ENCODE measurements around the gene INPP5D. TPM values are rescaled to one million over a fixed set of nuclear protein-coding genes. Genes with fewer than 3 reads are reported as not detected.

Gene INPP5D
- total and polyA plus RNA-seq, 2 of the 13 experiments (the other 11 are each of a cell fraction or from before 2014, with no cell fraction given), result 16.7 to 18.0 TPM

- WGBS (ENCODE audit: low lambda C conversion rate), result 31% methylated on average over 9 of the region's 9 CpGs
- Histone ChIP-seq H3K4me1 (ENCODE audit: insufficient read depth, low read length) (peaks cover 15% of the 10 kb centered on the region), H3K27me3 (ENCODE audit: control insufficient read depth in 1 of 2, insufficient read depth in 2 of 2, low read length in 2 of 2) (peaks cover 10 to 30% of the 10 kb centered on the region in 2 experiments), H3K9me3 (ENCODE audit: low read length) (no peaks in the 10 kb centered on the region), H3K4me2 (ENCODE audit: low read depth, low read length) (no peak overlapping the region), H3K27ac (ENCODE audit: extremely low read length, insufficient read depth, low read length) (no peak overlapping the region), H3K79me2 (ENCODE audit: insufficient read depth, low read length) (no peaks in the 10 kb centered on the region), H4K20me1 (ENCODE audit: insufficient read depth, low read length) (no peaks in the 10 kb centered on the region), H3K4me3 (replicated peaks in 1 of 3; ENCODE audit: insufficient read depth in 1 of 3, low read depth in 2 of 3, low read length in 3 of 3) (no peak overlapping the region), H3K36me3 (replicated peaks in 1 of 2; ENCODE audit: control insufficient read depth in 1 of 2, insufficient read depth in 2 of 2, low read length in 2 of 2) (no peaks in the 10 kb centered on the region), H3K9ac (ENCODE audit: insufficient read depth, low read depth, low read length) (no peak overlapping the region), H2AFZ (ENCODE audit: low read length) (no peak overlapping the region)
- intact Hi-C loops (cut with micrococcal nuclease; ENCODE audit: unreplicated experiment) (no loop called here), in situ Hi-C loops (cut with HindIII; ENCODE audit: extremely low pct_ligation_motif_present, low pct_unique_long_range_greater_than_20kb) (no loop called here)
- TF ChIP-seq KDM6A (CRISPR knock-in tag; IDR thresholded peaks at IDR 0.05; ENCODE audit: low read depth) (no peak), PHF5A (CRISPR knock-in tag; IDR thresholded peaks at IDR 0.05; ENCODE audit: low read depth, unreplicated experiment) (no peak), ZFP1 (CRISPR knock-in tag; IDR thresholded peaks at IDR 0.05) (no peak), ZBTB3 (CRISPR knock-in tag; IDR thresholded peaks at IDR 0.05; ENCODE audit: borderline replicate concordance, low read depth) (no peak), CCAR2 (optimal IDR thresholded peaks at IDR 0.05; ENCODE audit: low read depth, low read length) (no peak), THAP7 (CRISPR knock-in tag; IDR thresholded peaks at IDR 0.05) (no peak), MTERF4 (CRISPR knock-in tag; IDR thresholded peaks at IDR 0.05) (no peak), ZNF761 (CRISPR knock-in tag; conservative IDR thresholded peaks at IDR 0.05) (no peak), GZF1 (CRISPR knock-in tag; IDR thresholded peaks at IDR 0.05) (no peak), HCFC1 (IDR thresholded peaks at IDR 0.05; ENCODE audit: low read depth, low read length) (no peak), ZNF530 (CRISPR knock-in tag; IDR thresholded peaks at IDR 0.05; ENCODE audit: low read depth) (no peak), ARID3A (IDR thresholded peaks at IDR 0.05; ENCODE audit: low read depth, low read length) (no peak), PAF1 (CRISPR knock-in tag; IDR thresholded peaks at IDR 0.05) (no peak), CREB3 (CRISPR knock-in tag; IDR thresholded peaks at IDR 0.05) (no peak), ZNF574 (CRISPR knock-in tag; IDR thresholded peaks at IDR 0.05) (no peak), MEF2D (CRISPR knock-in tag; IDR thresholded peaks at IDR 0.05) (no peak), NR2F2 (IDR thresholded peaks at IDR 0.05; ENCODE audit: borderline replicate concordance, low read depth) (no peak), ZBTB21 (CRISPR knock-in tag; IDR thresholded peaks at IDR 0.05) (no peak)
- CTCF ChIA-PET (ENCODE audit: low intra/inter-chr PET ratio, low total read pairs), result no interaction called here
- BruUV-seq (replicated peaks), result no TSS peak
- DNase-seq (ENCODE audit: low spot score) (no peak), ATAC-seq (no peak), FAIRE-seq (no peak)
- POLR2A ChIA-PET, result no interaction called here
Observed at GRCh38 chr2:233033672-233034071, 26.5 kb upstream of the INPP5D start.
